ENCODE measurements around the gene SYMPK.

Gene SYMPK

DNA sequence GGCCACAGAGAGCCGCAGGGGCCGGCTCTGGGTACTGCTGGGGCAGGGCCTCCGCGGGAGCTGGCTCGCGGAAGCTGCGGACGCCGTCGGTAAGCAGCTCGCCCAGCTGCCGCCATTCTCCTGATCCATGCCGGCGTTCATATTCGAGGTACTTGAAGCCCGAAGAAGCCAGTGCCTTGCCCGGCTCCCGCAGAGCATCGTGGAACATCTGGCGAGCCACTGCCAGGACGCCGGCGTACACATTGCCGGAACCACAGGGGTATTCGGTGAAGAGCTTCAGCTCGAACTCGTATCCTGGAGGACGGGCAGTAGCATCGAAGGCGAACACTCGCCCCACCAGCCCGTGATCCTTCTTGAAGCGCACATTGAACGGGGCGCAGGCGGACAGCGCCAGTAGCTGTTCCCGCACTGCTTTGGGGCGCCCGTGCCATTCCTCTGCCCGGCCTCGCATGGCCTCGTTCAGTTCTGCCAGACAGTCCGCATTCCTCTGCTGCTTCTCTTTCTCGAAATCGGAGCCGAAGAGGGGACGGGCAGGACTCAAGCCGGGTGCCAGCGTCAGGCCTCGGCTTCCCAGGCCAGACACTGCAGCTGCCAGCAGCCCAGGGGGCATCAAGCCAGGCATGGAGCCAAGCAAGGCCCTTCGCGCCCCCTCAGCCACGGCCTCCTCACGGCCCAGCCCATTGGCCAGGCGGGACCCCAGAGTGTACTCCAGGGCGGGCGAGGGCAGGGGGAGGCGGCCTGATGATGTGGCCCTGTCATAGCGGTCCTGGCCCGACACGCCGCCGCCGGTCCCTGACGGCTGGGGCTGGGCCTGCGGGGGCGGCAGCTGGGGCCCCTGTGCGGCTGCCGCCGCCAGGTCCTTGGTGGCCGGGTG, 22.0 kb upstream of the SYMPK start:
- TF ChIP-seq YY1 (IDR thresholded peaks at IDR 0.05; ENCODE audit: insufficient read depth, insufficient read length) (no peak), SUZ12 (IDR thresholded peaks at IDR 0.05; ENCODE audit: extremely low read depth, insufficient read depth, insufficient read length) (no peak), ZNF274 (IDR thresholded peaks at IDR 0.05; ENCODE audit: low read depth, low read length) (no peak)
- Histone ChIP-seq H3K9ac (ENCODE audit: insufficient read length, low read depth) (peak overlapping the region; percentile 92), H3K4me1 (ENCODE audit: insufficient read depth, insufficient read length) (peaks cover 16% of the 10 kb centered on the region), H3K9me3 (ENCODE audit: insufficient read depth, low read length) (no peaks in the 10 kb centered on the region; the same call in 1 of the 2 replicates), H3K36me3 (ENCODE audit: insufficient read depth, insufficient read length, low read length) (peaks cover 15% of the 10 kb centered on the region), H3K27me3 (ENCODE audit: insufficient read depth, insufficient read length) (no peaks in the 10 kb centered on the region), H3K4me3 (ENCODE audit: insufficient read length, low read depth) (peak overlapping the region; percentile 83)
- DNase-seq (ENCODE audit: low read depth, low spot score) = no peak

DNA sequence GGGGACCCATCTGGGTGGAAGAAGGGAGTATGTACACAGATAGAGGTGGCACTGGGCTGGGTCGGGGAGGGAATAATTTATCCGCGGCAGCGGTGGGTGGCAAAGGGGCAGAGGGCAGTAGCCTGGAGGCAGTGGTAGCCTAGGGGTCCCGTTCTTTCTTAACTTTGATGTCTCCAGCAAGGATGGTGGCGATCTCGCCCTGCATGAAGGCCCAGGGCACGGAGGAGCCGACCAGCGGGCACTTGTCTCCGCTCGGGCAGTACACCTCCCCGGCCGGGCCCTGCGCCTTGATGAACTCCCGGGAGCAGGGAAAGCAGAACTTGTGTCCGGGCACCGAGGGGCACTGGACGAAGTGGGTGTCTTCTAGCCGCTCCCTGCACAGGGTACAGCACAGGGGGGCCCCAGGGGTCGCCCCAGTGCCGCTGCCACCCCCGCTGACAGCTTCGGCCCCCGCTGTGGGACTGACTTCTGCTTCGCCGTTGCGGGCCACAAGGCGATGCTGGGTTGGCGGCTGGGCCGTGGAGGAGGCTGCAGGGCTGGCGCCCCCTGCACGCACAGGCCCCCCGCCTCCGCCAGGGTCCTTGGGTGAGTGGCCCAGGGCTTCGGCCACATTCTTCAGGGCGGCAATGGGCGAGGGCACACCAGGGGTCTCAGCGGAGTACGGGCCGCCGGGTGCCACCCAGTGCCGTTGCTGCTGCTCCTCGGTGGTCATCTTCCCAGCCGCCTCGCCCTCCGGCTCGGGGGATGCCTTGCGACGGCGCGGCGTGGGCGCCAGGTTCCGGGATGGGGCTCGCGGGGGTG, 21.1 kb upstream of the SYMPK start:
- Histone ChIP-seq H3K4me3 (ENCODE audit: insufficient read length, low read depth) (no peak overlapping the region), H3K9ac (ENCODE audit: insufficient read length, low read depth) (peak overlapping the region; percentile 50), H3K36me3 (ENCODE audit: insufficient read depth, insufficient read length, low read length) (peaks cover 15% of the 10 kb centered on the region), H3K9me3 (ENCODE audit: insufficient read depth, low read length) (no peaks in the 10 kb centered on the region; the same call in 1 of the 2 replicates), H3K4me1 (ENCODE audit: insufficient read depth, insufficient read length) (peaks cover 16% of the 10 kb centered on the region), H3K27me3 (ENCODE audit: insufficient read depth, insufficient read length) (no peaks in the 10 kb centered on the region)
- no peak for DNase-seq (ENCODE audit: low read depth, low spot score)
- TF ChIP-seq ZNF274 (IDR thresholded peaks at IDR 0.05; ENCODE audit: low read depth, low read length) (no peak), YY1 (IDR thresholded peaks at IDR 0.05; ENCODE audit: insufficient read depth, insufficient read length) (no peak), SUZ12 (IDR thresholded peaks at IDR 0.05; ENCODE audit: extremely low read depth, insufficient read depth, insufficient read length) (no peak)

DNA sequence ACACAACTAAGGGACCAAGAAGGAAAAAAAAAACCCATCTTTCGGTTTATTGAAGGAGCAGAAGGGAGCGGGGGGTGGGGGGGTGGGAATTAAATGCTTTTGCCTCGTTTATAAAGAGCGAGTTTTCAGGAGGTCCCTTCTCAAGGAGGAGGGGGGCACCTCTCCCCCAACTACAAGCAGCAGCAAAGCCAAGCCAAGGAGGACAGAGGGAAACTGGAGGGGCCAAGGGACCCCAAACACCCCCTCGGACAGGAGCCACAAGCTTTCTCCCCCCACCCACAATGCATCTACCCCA, 20.6 kb upstream of the SYMPK start:
- H3K4me3 ChIP-seq (ENCODE audit: insufficient read length, low read depth) = no peak overlapping the region
- peak overlapping the region; percentile 50 for H3K9ac ChIP-seq (ENCODE audit: insufficient read length, low read depth)

DNA sequence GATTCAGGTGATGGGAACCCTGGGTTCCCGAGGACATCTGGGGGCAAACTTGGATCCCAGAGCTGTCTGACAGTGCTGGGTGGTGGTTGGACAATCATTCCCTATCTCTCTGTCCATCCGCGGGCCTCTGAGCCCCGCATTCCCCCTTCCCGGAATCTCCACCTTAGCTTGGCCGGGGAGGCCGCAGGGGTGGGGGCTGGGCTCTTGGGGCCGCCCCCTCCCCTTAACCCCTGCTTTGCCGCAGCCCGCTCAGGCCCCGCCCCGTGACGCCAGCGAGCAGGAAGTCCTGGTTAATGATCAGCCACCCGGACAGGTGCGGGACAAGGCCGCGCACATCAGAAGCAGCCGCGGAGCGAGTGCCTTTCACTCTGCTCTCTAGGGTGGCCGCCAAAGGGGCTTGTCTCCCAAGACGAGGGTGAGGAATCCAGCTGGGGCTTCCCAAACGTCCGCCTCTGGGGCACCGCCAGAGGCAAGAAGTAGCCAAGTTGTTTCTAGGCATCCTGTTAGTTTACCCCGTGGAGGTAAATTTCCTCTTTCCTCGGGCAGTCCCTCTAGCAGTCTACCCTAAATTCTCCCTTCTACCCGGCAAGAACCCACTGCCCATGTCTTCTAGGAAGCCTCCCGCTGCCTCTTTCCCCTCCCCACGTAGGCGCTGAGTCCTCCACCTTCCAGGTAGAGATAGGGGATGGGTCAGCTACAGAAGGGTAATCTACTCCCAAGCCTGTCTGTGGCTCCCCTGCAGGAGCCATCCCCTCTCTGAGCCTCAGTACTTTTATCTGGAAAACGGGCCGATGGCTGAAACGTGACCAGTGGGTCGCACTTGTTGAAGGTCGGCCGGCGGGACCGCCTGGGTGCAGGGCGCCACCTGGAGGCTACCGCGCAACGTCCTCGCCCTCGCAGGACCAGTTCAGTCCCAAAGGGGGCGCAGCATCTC, 20.0 kb upstream of the SYMPK start:
- Histone ChIP-seq H3K27me3 (ENCODE audit: insufficient read depth, insufficient read length) (no peaks in the 10 kb centered on the region), H3K4me3 (ENCODE audit: insufficient read length, low read depth) (peak overlapping the region; percentile 29), H3K9ac (ENCODE audit: insufficient read length, low read depth) (peak overlapping the region; percentile 66), H3K4me1 (ENCODE audit: insufficient read depth, insufficient read length) (peaks cover 17% of the 10 kb centered on the region), H3K36me3 (ENCODE audit: insufficient read depth, insufficient read length, low read length) (peaks cover 15% of the 10 kb centered on the region), H3K9me3 (ENCODE audit: insufficient read depth, low read length) (no peaks in the 10 kb centered on the region; the same call in 1 of the 2 replicates)
- peak; percentile 83 for DNase-seq (ENCODE audit: low read depth, low spot score)
- no peak for TF ChIP-seq YY1 (IDR thresholded peaks at IDR 0.05; ENCODE audit: insufficient read depth, insufficient read length)

More for the DNA sequence above, 20.6 kb upstream of the SYMPK start:
- DNase-seq (ENCODE audit: low read depth, low spot score) = no peak
- no peak for TF ChIP-seq YY1 (IDR thresholded peaks at IDR 0.05; ENCODE audit: insufficient read depth, insufficient read length)
- TF ChIP-seq SUZ12 (IDR thresholded peaks at IDR 0.05; ENCODE audit: extremely low read depth, insufficient read depth, insufficient read length) = no peak
- TF ChIP-seq ZNF274 (IDR thresholded peaks at IDR 0.05; ENCODE audit: low read depth, low read length) = no peak
- peaks cover 16% of the 10 kb centered on the region for H3K4me1 ChIP-seq (ENCODE audit: insufficient read depth, insufficient read length)
- no peaks in the 10 kb centered on the region; the same call in 1 of the 2 replicates for H3K9me3 ChIP-seq (ENCODE audit: insufficient read depth, low read length)
- H3K27me3 ChIP-seq (ENCODE audit: insufficient read depth, insufficient read length) = no peaks in the 10 kb centered on the region
- H3K36me3 ChIP-seq (ENCODE audit: insufficient read depth, insufficient read length, low read length) = peaks cover 15% of the 10 kb centered on the region

GRCh38 chr19:45881909-45882528, 19.1 kb upstream of the SYMPK start:
- Histone ChIP-seq H3K36me3 (ENCODE audit: insufficient read depth, insufficient read length, low read length) (peaks cover 15% of the 10 kb centered on the region), H3K4me3 (ENCODE audit: insufficient read length, low read depth) (peak overlapping the region; percentile 29), H3K4me1 (ENCODE audit: insufficient read depth, insufficient read length) (peaks cover 20% of the 10 kb centered on the region), H3K9me3 (ENCODE audit: insufficient read depth, low read length) (no peaks in the 10 kb centered on the region; the same call in 1 of the 2 replicates), H3K9ac (ENCODE audit: insufficient read length, low read depth) (peak overlapping the region; percentile 66), H3K27me3 (ENCODE audit: insufficient read depth, insufficient read length) (no peaks in the 10 kb centered on the region)
- DNase-seq (ENCODE audit: low read depth, low spot score) = no peak
- TF ChIP-seq SUZ12 (IDR thresholded peaks at IDR 0.05; ENCODE audit: extremely low read depth, insufficient read depth, insufficient read length) (no peak), YY1 (IDR thresholded peaks at IDR 0.05; ENCODE audit: insufficient read depth, insufficient read length) (no peak), ZNF274 (IDR thresholded peaks at IDR 0.05; ENCODE audit: low read depth, low read length) (no peak)

- peaks cover 15% of the 10 kb centered on the region for H3K36me3 ChIP-seq (ENCODE audit: insufficient read depth, insufficient read length, low read length)
- no peak overlapping the region for H3K4me3 ChIP-seq (ENCODE audit: insufficient read length, low read depth)
- no peaks in the 10 kb centered on the region; the same call in 1 of the 2 replicates for H3K9me3 ChIP-seq (ENCODE audit: insufficient read depth, low read length)
- no peak for TF ChIP-seq SUZ12 (IDR thresholded peaks at IDR 0.05; ENCODE audit: extremely low read depth, insufficient read depth, insufficient read length)
- TF ChIP-seq YY1 (IDR thresholded peaks at IDR 0.05; ENCODE audit: insufficient read depth, insufficient read length) = no peak
- no peak for TF ChIP-seq ZNF274 (IDR thresholded peaks at IDR 0.05; ENCODE audit: low read depth, low read length)
- H3K4me1 ChIP-seq (ENCODE audit: insufficient read depth, insufficient read length) = peaks cover 22% of the 10 kb centered on the region
- no peaks in the 10 kb centered on the region for H3K27me3 ChIP-seq (ENCODE audit: insufficient read depth, insufficient read length)
- no peak for DNase-seq (ENCODE audit: low read depth, low spot score)
- peak overlapping the region; percentile 66 for H3K9ac ChIP-seq (ENCODE audit: insufficient read length, low read depth)
These were observed 18.3 kb upstream of the SYMPK start for GRCh38 chr19:45881082-45881908.

All from NT2/D1 (cell line).